Right ventricle myocardium superior (tissue), 1 donor: Measurements from ENCODE around the gene BRSK2. TPM values are rescaled to one million over a fixed set of nuclear protein-coding genes. Genes with fewer than 3 reads are reported as not detected.
"Not testable (repeated sequence)": the region's sequence is repeated elsewhere in the genome, so short reads cannot be mapped to it uniquely, and the experiment has no call there.

ENCODE experiments used
- ATAC-seq: fragments of 200-7000 bp; cut with Tn5 transposase; one replicate; pipeline ENCODE4 v1.9.1; 2020; ENCODE audit warnings: mild to moderate bottlenecking; ENCODE audit not compliant: poor library complexity
- DNase-seq: peaks from one replicate; pipeline ENCODE4 v3.0.0-alpha.2; 2020
- intact Hi-C: fragments of 100-400 bp; cut with DNase I; formaldehyde crosslinking; loops from one replicate; pipeline ENCODE4 v1.11.2; 2022
- total RNA-seq: library from RNA; stranded (reverse); fragmentation: NEBNext Ultra II Directional; extraction: Animal tissue kit (Norgen Biotek cat#: 25700); gene quantifications from one replicate; pipeline ENCODE4 v1.2.1, GENCODE V29; 2021
- donor health status: DM: no; HTN: yes; CAD: no; lungs with severe emphysema.

BRSK2 gene
- total RNA-seq, 1 donor from 2014 or later = 0.67 TPM

- ATAC-seq = peak; percentile 49
- intact Hi-C loops = no loop called here
- DNase-seq = peak; percentile 70
These were observed 117.8 kb downstream of the BRSK2 start for GRCh38 chr11:1507381-1508140.

- intact Hi-C loops = no loop called here
- DNase-seq = peak; percentile 37
- no peak for ATAC-seq
These were observed 118.8 kb downstream of the BRSK2 start for GRCh38 chr11:1508491-1508891.

GRCh38 chr11:1508986-1509385 is 119.3 kb downstream of the BRSK2 start:
- ATAC-seq (no peak), DNase-seq (peak; percentile 36)
- intact Hi-C loops = no loop called here

DNA sequence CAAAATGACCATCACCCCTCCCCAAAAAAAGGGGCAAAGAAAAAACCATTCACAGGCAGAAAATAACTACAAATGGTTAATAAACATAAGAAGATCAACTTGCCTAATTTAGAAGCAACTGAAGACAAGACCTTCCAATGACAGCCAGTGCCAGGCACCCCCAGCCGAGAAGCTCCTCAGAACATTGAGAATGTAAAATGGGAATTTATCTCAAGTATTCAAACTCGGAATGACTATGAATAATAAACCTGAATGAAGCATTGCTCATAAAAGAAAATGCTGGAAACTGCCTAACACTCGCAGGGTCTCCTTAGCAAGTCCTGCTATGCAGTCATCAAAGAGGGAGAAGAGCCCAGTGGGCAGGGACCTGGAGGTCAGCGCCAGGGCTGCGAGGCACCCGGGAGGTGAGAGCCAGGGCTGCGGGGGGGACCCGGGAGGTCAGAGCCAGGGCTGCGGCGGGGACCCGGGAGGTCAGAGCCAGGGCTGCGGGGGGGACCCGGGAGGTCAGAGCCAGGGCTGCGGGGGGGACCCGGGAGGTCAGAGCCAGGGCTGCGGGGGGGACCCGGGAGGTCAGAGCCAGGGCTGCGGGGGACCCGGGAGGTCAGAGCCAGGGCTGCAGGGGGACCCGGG is 120.0 kb downstream of the BRSK2 start:
- intact Hi-C loops = loop anchor here (5.0 kb wide), 1 partner anchor 52 kb away; no protein-coding TSS in a partner anchor
- ATAC-seq (no peak), DNase-seq (no peak)

GRCh38 chr11:1510351-1510750 is 120.6 kb downstream of the BRSK2 start:
- not testable (repeated sequence) for DNase-seq, ATAC-seq

GRCh38 chr11:1510928-1511327 is 121.2 kb downstream of the BRSK2 start:
- intact Hi-C loops = loop anchor here (5.0 kb wide), 1 partner anchor 54 kb away; no protein-coding TSS in a partner anchor
- DNase-seq (no peak), ATAC-seq (no peak)

More at GRCh38 chr11:1510351-1510750, 120.6 kb downstream of the BRSK2 start:
- intact Hi-C loops = loop anchor here (5.0 kb wide), 1 partner anchor 53 kb away; no protein-coding TSS in a partner anchor

- no peak for DNase-seq
- intact Hi-C loops = loop anchor here (5.0 kb wide), 1 partner anchor 55 kb away; no protein-coding TSS in a partner anchor
These were observed 122.3 kb downstream of the BRSK2 start for GRCh38 chr11:1511937-1512496.

More at GRCh38 chr11:1511937-1512496, 122.3 kb downstream of the BRSK2 start:
- no peak for ATAC-seq

Other genes with a start within 250 kb of the BRSK2 start
- gene MUC5AC, start 232.0 kb upstream of the BRSK2 start, total RNA-seq = not detected
- not detected for gene MUC5B, start 166.9 kb upstream of the BRSK2 start, total RNA-seq
- gene TOLLIP, start 80.3 kb upstream of the BRSK2 start, total RNA-seq = 49.9 TPM
- gene MOB2, start 96.8 kb downstream of the BRSK2 start, total RNA-seq = 46.1 TPM
- 7.7 TPM for gene DUSP8, start 182.3 kb downstream of the BRSK2 start, total RNA-seq
- gene KRTAP5-1, start 195.3 kb downstream of the BRSK2 start, total RNA-seq = not detected
- not detected for gene KRTAP5-2, start 208.4 kb downstream of the BRSK2 start, total RNA-seq
- not detected for gene KRTAP5-3, start 218.5 kb downstream of the BRSK2 start, total RNA-seq
- gene KRTAP5-4, start 232.2 kb downstream of the BRSK2 start, total RNA-seq = not detected
- gene KRTAP5-5, start 239.8 kb downstream of the BRSK2 start, total RNA-seq = not detected